Bronchial epithelial cell (primary cell): Measurements from ENCODE around the gene TCAIM. TPM values are rescaled to one million over a fixed set of nuclear protein-coding genes. Genes with fewer than 3 reads are reported as not detected.

Source experiments
- DNase-seq: peaks from one replicate; pipeline ENCODE4 v3.0.0-alpha.2; 2010; ENCODE audit warnings: low read depth
- FAIRE-seq: peaks from 2 replicates; lab custom pipeline; 2011; peaks lifted over from hg19 to GRCh38; lab: Jason Lieb, UNC
- H3K27me3 ChIP-seq: 2 replicates; pipeline ENCODE4 v1.5.1; 2011; ENCODE audit warnings: low read length; ENCODE audit not compliant: control insufficient read depth, insufficient read depth
- H3K36me3 ChIP-seq: 2 replicates; pipeline ENCODE4 v1.5.1; 2011; ENCODE audit warnings: low read length; ENCODE audit not compliant: control insufficient read depth, insufficient read depth
- H3K4me3 ChIP-seq: 2 replicates; pipeline ENCODE4 v1.5.1; 2011; ENCODE audit warnings: mild to moderate bottlenecking, low read depth, low read length, control low read depth
- CTCF ChIP-seq: IDR thresholded peaks from 2 replicates; pipeline ENCODE4 v1.5.1; 2011; ENCODE audit warnings: mild to moderate bottlenecking, moderate library complexity, low read length, control low read depth, inconsistent platforms; ENCODE audit not compliant: insufficient read depth, severe bottlenecking
- total RNA-seq: library from RNA; depleted of rRNA; stranded (reverse); fragments of >200 nt; gene quantifications from 2 replicates; pipeline ENCODE4 v1.2.1, GENCODE V29; 2014

TCAIM gene
- 30.3 and 32.9 TPM in 2 replicates for total RNA-seq

DNA sequence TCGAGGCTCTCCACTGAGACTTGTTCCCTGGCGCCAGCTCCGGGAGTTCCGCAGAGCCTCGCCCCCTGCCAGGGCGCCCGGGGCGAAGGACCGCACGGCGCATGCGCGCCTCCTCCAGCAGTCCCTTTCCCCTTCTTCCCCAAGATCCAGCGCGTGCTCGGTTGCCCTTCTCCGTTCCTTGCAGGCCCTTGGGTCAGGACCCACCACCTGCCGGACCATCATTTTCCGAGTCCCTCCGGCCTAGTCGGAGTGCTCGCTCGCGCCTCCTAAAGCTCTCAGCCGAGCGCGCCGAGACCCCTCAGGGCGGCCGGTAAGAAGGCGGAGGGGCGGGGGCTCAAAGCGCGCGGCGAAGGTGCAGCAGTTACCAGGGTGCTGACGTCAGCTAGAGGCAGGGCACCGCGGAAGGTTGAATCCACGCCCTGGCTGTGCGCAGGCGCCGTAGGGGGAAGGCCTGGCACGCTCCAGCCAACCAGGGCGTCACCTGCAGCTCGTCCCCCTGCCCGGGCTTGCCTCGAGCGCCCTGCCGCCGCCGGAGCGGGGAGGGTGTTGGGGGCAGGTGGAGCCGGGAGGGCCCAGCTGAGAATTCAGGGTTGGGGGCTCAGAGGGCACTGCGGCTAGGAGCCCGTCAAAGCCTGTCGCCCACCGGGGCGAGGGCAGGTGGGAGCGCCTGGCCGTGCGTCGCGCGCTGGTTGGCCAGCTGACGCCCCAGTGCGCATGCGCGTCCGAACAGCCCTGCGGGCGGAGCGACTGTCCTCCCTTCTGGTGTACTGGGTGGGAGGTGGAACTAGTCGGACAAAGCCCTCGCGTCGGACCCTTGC, at the start of gene TCAIM:
TCAIM (plus strand) TSS at position 757 of the 818 bp plus-strand sequence. CDS start 16,017 bp downstream, outside the sequence.
- TF ChIP-seq CTCF, result no peak
- Histone ChIP-seq H3K36me3 (no peaks in the 10 kb centered on the region), H3K4me3 (peak within 1 kb of the TSS; percentile 78), H3K27me3 (no peaks in the 10 kb centered on the region)
- FAIRE-seq (no peak), DNase-seq (peak; percentile 92)

- no peak overlapping the region for H3K4me3 ChIP-seq
- H3K36me3 ChIP-seq, result no peaks in the 10 kb centered on the region
- no peaks in the 10 kb centered on the region for H3K27me3 ChIP-seq
- TF ChIP-seq CTCF, result no peak
- DNase-seq, result peak; percentile 17
- no peak for FAIRE-seq
These were observed 48.6 kb upstream of the TCAIM start for GRCh38 chr3:44289882-44290462.

DNA sequence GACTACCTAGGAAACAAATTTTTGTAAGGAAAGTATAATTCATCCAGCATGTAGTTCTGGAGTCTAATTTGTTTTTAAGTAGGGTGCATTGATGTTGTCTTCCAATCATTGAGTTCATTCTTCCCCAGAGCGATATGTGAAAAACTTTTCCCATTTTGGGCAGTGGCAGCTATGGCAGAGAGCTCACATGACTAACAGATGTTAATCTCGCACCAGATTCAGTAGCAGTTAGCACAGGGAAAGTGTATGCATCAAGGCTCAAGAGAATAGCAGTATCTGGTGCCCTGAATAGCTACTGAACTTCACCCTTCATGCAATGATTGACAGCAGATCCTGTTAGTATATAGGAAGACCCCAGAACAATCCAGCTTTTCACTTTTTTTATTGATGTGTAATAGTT, 46.3 kb upstream of the TCAIM start:
- Histone ChIP-seq H3K36me3 (no peaks in the 10 kb centered on the region), H3K27me3 (no peaks in the 10 kb centered on the region), H3K4me3 (no peak overlapping the region)
- no peak for DNase-seq
- TF ChIP-seq CTCF, result no peak
- no peak for FAIRE-seq

DNA sequence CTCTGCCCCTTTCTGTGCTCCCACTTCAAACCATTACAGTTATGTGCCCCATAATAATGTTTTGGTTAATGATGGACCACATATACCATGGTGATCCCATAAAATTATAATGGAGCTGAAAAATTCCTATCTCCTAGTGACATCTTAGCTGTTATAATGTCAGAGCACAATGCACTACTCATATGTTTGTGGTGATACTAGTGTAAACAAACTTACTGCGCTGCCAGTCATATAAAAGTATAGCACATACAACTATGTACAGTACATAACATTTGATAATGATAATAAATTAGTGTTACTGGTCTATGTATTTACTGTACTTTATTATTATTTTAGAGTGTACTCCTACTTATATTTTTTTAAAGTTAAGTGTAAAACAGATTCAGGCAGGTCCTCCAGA, 45.6 kb upstream of the TCAIM start:
- no peaks in the 10 kb centered on the region for H3K27me3 ChIP-seq
- H3K36me3 ChIP-seq, result no peaks in the 10 kb centered on the region
- no peak for TF ChIP-seq CTCF
- no peak overlapping the region for H3K4me3 ChIP-seq
- no peak for DNase-seq
- FAIRE-seq, result no peak

DNA sequence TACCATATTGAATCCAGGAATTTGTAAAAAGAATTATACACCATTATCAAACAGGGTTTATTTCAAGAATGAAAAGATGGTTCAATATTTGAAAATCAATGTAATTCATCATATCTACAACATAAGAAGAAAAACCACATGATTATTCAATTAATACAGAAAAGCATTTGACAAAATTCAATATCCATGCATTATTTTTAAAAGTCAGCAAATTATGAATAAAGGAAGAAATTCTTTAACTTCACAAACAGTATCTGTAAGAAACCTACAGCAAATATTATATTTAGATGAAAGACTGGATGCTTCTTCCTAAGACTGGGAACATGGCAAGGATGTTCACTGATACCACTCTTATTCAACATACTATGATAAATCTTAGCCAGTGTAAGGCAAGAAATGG, 41.3 kb upstream of the TCAIM start:
- FAIRE-seq, result no peak
- TF ChIP-seq CTCF, result no peak
- Histone ChIP-seq H3K4me3 (no peak overlapping the region), H3K27me3 (no peaks in the 10 kb centered on the region), H3K36me3 (no peaks in the 10 kb centered on the region)
- no peak for DNase-seq
